ENCODE measurements around the gene ORAI3. TPM values are rescaled to one million over a fixed set of nuclear protein-coding genes. Genes with fewer than 3 reads are reported as not detected.

Gene ORAI3
- total RNA-seq, 4 donors from 2014 or later: 50.7 to 58.4 (median 52.9) TPM

GRCh38 chr16:30926937-30927788 lies 21.7 kb upstream of the ORAI3 start:
- no peaks in the 10 kb centered on the region for H3K9me3 ChIP-seq
- no peaks in the 10 kb centered on the region for H3K27me3 ChIP-seq
- peak overlapping the region in 1 of 4 donors; percentile 24 for H3K27ac ChIP-seq
- peaks cover 0 to 69% (median 0%) of the 10 kb centered on the region in 3 donors for H3K36me3 ChIP-seq
- peaks cover 0 to 26% (median 4%) of the 10 kb centered on the region in 4 donors for H3K4me1 ChIP-seq
- H3K4me3 ChIP-seq: no peak overlapping the region
- TF ChIP-seq POLR2A (IDR thresholded peaks at IDR 0.05): no peak
- no peak for TF ChIP-seq EP300 (IDR thresholded peaks at IDR 0.05)
- no peak for TF ChIP-seq CTCF (IDR thresholded peaks at IDR 0.05)
- WGBS, 2 donors: 83 to 90% methylated on average over 14 to 19 of the region's 22 CpGs
- no peak for DNase-seq (ENCODE audit: low spot score in 2 of 2)

GRCh38 chr16:30927789-30928378 lies 21.0 kb upstream of the ORAI3 start:
- Histone ChIP-seq H3K4me3 (no peak overlapping the region), H3K4me1 (peaks cover 0 to 26% (median 4%) of the 10 kb centered on the region in 4 donors), H3K36me3 (peaks cover 0 to 74% (median 0%) of the 10 kb centered on the region in 3 donors), H3K9me3 (no peaks in the 10 kb centered on the region), H3K27ac (peak overlapping the region in 1 of 4 donors; percentile 24), H3K27me3 (no peaks in the 10 kb centered on the region)
- no peak for DNase-seq (ENCODE audit: low spot score in 2 of 2)
- TF ChIP-seq POLR2A (IDR thresholded peaks at IDR 0.05): no peak
- no peak for TF ChIP-seq CTCF (IDR thresholded peaks at IDR 0.05)
- TF ChIP-seq EP300 (IDR thresholded peaks at IDR 0.05): no peak
- 46 to 54% methylated on average over 10 to 11 of the region's 15 CpGs for WGBS, 2 donors

- no peaks in the 10 kb centered on the region for H3K27me3 ChIP-seq
- H3K27ac ChIP-seq: peak overlapping the region in 1 of 4 donors; percentile 24
- H3K4me1 ChIP-seq: peaks cover 0 to 26% (median 4%) of the 10 kb centered on the region in 4 donors
- no peaks in the 10 kb centered on the region for H3K9me3 ChIP-seq
- H3K36me3 ChIP-seq: peaks cover 0 to 79% (median 0%) of the 10 kb centered on the region in 3 donors
- DNase-seq (ENCODE audit: low spot score in 2 of 2): no peak
- 73 to 87% methylated on average over 11 of the region's 11 CpGs for WGBS, 2 donors
- TF ChIP-seq POLR2A (IDR thresholded peaks at IDR 0.05) (no peak), EP300 (IDR thresholded peaks at IDR 0.05) (no peak), CTCF (IDR thresholded peaks at IDR 0.05) (no peak)
- no peak overlapping the region for H3K4me3 ChIP-seq
Observed at GRCh38 chr16:30928390-30928789, 20.5 kb upstream of the ORAI3 start.

- no peaks in the 10 kb centered on the region for H3K9me3 ChIP-seq
- H3K27ac ChIP-seq: no peak overlapping the region
- TF ChIP-seq POLR2A (IDR thresholded peaks at IDR 0.05): no peak
- TF ChIP-seq CTCF (IDR thresholded peaks at IDR 0.05): no peak
- no peak for TF ChIP-seq EP300 (IDR thresholded peaks at IDR 0.05)
- H3K4me1 ChIP-seq: peaks cover 0 to 20% (median 4%) of the 10 kb centered on the region in 4 donors
- H3K36me3 ChIP-seq: peaks cover 0 to 85% (median 0%) of the 10 kb centered on the region in 3 donors
- DNase-seq (ENCODE audit: low spot score in 2 of 2): no peak
- H3K4me3 ChIP-seq: no peak overlapping the region
- no peaks in the 10 kb centered on the region for H3K27me3 ChIP-seq
- 66 to 86% methylated on average over 7 of the region's 7 CpGs for WGBS, 2 donors
Observed at GRCh38 chr16:30929167-30929566, 19.7 kb upstream of the ORAI3 start.

- Histone ChIP-seq H3K4me3 (no peak overlapping the region), H3K27me3 (no peaks in the 10 kb centered on the region), H3K36me3 (peaks cover 0 to 92% (median 0%) of the 10 kb centered on the region in 3 donors), H3K4me1 (peaks cover 0 to 10% (median 0%) of the 10 kb centered on the region in 4 donors), H3K27ac (no peak overlapping the region), H3K9me3 (no peaks in the 10 kb centered on the region)
- DNase-seq (ENCODE audit: low spot score in 2 of 2): no peak
- WGBS, 2 donors: 89 to 91% methylated on average over 25 to 35 of the region's 35 CpGs
- no peak for TF ChIP-seq EP300 (IDR thresholded peaks at IDR 0.05)
- TF ChIP-seq CTCF (IDR thresholded peaks at IDR 0.05): no peak
- no peak for TF ChIP-seq POLR2A (IDR thresholded peaks at IDR 0.05)
Observed at GRCh38 chr16:30930160-30930571, 18.7 kb upstream of the ORAI3 start.
